HG03280 (cell line): ENCODE results near the gene MBD5.

ENCODE experiments used
- ATAC-seq: cut with Tn5 transposase; IDR thresholded peaks from one replicate; pipeline ENCODE4 v1.9.1; 2021; ENCODE audit warnings: mild to moderate bottlenecking, moderate library complexity; ENCODE audit not compliant: unreplicated experiment

Gene MBD5

DNA sequence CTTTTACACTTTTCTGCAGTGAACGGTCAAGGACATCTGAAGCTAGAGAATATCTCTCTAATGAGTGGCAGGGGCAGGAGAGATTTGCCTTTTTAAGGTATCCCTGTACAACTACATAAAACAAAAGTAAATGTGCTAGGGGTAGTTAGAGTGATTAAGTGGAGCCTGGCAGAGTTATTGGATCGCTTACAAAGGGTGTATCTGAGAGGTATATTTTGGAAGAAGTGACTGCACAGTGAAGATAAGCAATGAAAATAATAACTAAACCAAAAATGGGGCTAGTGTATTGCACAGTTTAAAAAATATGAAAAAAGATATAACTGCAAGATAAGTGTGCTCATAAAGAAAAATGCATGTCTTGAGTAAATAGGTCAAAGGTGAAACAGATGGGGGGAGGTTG, 430.2 kb downstream of the MBD5 start:
- ATAC-seq = no peak

DNA sequence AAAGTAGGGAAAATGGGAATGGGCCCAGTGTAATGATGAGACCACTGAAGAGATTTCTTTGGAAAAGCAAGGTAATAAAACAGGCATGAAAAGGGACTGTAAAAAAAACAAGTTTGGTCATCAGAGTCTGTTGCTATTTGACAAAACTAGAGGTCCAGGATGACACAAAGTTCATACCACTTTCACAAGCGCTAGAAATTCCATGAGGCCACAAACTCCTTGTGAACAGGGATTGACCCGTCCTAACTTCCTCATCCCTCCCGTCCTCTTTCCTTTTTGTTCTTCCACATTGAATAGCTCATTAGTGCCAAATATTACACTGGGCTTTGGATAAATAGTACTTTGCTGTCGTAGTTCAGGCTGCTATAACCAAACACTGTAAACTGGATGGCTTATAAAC, 434.9 kb downstream of the MBD5 start:
- ATAC-seq = no peak

DNA sequence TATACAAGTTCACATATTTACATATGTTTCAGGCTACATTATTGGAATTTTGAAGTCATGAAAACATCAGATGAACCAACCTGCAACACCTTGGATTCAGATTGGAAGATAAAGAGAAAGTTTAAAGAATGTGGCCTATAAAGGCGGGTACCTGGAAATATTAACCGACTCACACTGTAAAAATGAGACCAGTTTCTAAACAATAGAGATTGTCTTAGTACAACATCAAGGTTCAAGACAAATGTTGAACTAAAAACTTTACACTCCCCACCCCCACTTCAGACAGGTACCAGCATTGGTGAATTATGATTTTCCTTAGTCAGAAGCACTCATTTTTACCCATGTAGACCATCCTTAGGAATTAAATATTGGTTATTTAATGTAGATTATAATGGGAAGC, 437.3 kb downstream of the MBD5 start:
- ATAC-seq = no peak

DNA sequence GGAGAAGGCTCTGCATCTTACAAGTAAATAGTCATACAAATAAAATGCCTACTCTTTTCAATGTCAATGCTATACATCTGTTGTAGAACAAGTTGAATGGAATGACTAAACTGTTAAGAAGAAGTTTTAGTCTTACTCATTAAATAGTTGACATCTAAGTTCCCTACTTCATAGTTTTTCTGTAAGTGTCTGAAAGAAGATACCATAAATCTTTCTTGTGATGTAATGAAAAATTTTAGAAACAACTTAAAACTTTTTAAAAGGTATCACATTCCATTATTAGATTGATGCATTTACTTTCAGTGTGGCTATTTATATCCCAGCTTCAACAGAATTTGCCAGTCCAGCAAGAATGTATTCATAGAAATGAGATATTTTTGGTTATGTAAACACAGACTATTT, 438.5 kb downstream of the MBD5 start:
- no peak for ATAC-seq

DNA sequence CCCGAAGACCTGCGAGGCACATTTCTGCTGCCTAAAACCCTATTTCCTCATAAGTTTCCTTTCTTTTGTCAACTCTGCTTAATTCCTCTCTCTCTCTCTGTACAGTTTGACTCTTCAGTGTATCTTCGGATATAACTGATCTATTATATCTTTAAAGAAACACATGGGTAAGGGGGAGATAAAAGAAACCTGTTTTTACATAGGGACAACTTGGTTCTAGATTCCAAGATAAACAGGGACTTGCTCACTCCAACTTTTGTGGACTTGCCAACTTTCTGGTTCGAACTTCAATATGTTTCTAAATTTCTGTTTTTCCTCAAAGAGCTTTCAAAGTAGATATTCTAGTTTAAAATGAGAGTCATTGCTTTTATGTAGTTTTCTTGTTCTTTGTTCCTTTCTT, 441.0 kb downstream of the MBD5 start:
- no peak for ATAC-seq

DNA sequence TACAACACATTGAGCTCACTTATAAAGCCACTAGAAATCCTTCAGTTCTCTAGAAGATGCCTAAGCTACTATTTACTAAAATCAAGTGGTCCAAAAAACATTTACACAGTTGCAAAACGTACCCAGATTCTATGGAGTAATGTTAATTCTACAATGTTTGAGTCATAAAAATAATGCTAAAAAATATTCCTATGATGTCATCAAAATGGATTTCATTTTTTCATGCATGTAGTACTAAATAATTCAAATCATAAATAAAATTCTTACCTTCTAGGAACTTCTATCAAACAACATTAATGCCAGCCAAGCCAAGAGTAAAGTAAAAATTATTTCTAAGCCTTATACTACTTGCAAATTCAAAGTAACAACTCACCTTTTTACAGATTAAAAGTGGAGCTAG, 454.7 kb downstream of the MBD5 start:
- ATAC-seq = no peak

DNA sequence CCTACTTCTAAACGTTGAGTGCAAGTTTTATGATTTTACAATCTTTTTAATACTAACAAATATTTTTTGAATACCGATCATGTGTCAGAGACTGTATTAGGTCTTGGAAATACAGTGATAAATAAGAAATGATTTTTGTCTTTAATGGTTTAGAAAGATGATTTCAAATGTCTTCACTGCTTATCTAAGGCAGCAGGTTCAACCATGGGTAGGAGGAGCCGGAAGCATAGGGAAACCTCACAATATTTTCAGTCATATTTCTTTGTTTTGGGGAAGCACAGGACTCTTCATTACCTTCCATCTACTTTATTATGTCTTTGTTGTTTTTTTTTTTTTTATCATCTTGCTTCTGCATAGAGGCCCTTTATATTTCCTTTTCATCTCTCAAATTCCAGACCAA, 458.5 kb downstream of the MBD5 start:
- ATAC-seq = no peak

DNA sequence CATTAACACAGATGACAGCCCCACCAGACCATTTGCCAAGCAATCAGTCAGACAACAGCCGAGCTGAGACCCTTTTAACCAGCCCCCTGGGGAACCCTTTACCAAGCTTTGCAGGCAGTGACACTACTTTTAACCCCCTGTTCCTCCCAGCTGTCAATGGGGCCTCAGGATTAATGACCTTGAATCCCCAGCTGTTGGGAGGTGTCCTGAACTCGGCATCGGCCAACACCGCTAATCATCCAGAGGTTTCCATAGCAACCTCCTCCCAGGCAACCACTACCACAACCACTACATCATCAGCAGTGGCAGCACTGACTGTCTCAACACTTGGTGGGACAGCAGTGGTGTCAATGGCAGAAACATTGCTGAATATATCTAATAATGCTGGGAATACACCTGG, 462.8 kb downstream of the MBD5 start:
- ATAC-seq = no peak

DNA sequence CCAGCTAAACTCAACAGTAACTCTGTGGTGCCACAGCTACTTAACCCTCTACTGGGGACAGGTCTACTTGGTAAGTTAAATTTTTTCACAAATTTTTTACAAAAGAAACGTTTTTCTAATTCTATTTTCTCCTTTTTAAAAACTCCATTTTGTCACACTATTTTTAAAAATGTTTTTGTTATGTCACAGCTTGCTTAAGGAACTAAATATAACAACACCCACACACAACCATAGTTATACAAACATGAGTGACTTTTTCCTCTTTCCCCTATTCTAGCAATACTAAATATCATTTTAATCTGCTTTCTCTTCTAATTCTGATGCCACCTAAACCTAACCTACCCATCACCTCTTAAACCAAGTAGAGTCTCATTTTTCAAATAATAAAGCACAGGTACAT, 463.2 kb downstream of the MBD5 start:
- ATAC-seq = no peak

DNA sequence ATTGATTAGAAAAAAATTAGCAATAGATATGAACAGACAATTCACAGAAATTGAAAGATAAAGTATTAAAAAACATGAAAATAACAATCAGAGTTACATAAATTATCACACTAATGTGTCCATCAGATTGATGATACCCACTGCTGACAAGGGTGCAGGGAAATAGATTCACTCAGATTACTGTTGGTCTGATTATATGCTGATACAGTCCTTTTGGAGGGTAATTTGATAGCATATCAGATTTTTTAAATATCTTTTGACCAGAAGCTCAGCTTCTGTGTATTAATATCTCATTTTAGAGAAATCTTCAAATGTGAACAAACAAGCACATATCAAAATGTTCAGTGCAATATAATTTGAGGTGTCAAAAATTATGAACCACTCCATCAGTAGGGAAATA, 465.8 kb downstream of the MBD5 start:
- ATAC-seq = no peak

DNA sequence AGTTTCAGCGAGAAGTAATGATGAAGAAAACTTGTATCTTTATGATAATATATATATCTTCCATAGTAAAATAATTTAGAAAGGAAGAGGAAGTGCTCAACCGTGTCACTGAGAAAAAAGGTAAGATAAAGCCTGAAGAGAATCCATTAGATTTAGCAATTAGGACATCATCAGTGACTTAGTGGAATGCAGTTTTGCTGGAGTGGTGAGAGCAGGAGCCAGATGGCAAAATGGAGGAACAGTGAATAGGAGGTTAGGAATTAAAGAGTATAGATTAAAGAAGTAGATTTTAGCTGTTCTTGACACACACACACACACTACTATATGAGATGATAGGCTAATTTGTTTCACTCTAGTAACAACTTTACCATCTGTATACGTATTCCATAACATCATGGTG, 466.5 kb downstream of the MBD5 start:
- no peak for ATAC-seq

DNA sequence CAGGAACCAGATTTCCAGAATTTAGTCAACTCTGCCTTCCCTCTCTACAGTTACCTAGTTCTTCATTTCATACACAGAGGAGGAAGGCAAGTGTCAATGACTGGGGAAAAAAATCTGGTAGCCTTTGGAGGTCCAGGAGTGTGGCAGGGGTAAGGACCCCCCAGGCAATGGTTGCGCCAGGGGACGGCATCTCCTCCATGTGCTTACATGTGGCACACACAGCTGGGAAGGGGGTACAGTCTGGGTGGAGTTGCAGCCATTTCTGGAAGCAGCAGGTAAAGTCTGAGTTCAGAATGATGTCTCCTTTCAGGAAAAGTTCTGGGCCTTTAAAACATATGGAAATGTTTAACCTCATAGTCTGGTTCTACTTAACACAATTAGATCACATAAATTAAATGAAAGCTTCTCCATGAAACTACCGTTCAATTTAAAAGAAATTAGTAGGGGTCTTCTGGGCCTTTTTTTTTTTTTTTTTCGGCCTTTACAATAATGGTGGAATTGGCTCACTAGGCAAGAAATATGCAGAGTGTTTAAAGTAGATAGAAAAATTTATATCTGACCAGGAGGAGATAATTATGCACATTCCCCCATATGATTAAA, 470.0 kb downstream of the MBD5 start:
- no peak for ATAC-seq

DNA sequence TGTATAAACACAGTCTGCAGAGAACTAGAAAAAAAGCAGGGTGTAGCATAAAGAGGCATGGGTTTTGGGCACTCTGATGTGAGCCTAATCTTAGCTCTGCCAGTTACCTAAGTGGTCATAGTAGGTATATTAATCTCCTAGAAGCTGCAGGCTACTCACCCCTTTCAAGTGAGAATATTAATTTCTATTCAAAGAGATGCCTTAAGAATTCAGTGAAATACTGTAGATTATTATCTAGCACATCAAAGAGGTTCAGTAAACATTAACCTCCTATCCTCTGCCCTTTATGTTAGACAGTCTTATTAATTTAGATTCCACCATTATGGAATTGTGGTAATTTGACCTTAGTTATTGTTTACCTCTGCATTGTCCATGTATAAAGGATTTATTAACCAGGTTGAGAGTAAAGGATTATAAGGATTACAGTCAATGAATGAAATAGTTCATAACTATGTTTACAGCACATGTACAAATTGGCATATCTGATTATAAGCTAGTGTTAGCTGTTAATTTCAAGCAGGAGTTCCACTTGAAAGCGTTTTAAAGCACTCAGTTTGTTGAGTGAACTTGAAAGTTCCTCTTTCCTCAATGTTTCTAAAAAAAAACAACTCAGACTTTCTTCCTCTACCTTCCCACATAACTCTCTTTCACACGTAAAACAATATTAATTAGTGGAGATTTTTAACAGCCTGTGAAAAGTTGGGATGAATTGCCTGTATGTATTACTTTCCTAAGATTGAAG, 473.1 kb downstream of the MBD5 start:
- ATAC-seq = no peak

DNA sequence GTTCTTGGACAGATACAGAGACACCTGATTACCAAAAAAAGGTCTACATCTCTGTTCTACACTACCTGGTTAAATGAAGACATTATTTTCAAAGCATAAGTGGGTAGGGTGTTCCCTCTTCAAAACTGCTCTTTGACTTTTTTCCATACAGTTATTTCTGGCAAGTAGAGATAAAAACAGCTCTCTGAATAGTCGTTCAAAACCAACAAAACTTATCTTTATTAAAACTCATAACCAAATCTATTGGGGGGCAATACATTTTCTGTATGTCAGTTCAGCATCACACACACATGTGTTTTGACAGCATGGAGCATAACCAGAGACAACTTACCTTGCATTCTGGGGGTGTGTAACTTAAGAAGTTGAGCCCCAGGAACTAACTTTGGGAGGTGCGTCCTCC, 474.7 kb downstream of the MBD5 start:
- no peak for ATAC-seq

DNA sequence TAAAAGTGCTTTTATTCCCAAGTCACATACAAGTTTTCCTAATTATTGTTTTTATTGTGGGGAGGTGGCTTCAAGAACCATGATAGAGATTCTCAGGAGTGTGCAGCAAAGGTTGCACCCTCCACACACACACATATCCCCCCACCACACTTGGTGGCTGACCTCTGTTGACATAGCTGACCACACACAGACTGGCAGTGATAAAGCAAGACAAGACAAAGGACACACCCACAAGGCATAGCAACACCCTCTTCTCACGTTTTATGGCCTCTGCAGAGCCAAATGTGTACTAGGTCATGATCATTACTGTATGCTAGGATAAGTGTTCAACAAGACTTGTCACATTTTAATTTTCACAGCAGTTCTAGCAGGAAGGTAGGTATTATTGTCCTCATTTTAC, 480.7 kb downstream of the MBD5 start:
- ATAC-seq = no peak

DNA sequence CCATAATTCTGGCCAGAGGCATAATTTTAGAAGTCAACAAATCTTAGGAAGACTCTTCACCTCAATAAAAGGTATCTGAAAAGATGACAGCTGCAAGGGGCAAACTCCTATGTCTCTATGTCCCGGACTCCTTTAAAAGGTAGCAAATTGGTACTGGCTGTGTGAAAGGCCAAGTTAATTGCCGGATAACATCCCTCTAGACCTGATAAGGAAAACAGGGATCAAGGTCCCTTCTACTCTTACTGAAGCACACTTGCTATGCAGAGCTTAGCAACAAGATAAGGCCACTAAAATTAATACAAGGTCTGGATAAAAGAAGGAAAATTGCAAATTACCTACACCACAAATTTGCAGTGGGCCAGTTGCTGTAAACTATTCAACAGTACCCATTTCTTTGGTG, 482.6 kb downstream of the MBD5 start:
- ATAC-seq = no peak

DNA sequence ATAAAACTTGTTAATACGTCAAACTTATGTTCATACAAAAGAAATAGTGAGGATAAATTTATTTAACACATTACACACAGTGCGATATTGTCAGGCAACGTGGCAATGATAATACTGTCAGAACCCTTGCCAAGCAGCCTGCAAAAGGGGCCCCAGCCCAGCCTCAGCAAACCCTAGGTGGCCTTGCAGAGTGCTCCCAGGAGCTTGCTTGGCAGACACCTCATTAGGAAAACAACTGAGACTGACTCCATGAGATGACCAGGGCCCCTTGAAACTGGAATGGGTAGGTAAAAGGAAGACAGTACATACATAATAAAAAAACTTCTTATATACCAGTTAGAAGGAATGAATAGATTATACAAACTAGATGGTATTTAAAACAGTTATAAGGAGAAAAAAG, 487.1 kb downstream of the MBD5 start:
- ATAC-seq = no peak

DNA sequence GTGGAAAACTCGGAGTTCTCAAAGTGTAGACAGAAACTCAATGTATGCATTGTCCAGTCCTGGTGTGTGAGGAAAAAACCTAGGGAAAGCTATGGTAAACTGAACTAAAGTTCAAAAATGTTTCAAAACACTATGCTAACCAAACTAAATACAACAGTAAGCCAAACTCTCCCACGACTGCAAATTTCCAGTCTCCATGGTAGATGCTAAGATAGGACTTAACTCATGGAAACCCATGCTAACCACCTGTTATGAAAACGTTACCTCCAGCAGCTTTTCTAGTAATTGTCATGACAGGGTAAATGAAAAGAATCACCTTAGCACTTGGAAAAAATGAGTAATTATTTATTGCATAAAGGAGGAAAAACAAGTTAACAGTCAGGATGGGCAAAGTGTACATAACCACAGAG, 488.0 kb downstream of the MBD5 start:
- no peak for ATAC-seq

DNA sequence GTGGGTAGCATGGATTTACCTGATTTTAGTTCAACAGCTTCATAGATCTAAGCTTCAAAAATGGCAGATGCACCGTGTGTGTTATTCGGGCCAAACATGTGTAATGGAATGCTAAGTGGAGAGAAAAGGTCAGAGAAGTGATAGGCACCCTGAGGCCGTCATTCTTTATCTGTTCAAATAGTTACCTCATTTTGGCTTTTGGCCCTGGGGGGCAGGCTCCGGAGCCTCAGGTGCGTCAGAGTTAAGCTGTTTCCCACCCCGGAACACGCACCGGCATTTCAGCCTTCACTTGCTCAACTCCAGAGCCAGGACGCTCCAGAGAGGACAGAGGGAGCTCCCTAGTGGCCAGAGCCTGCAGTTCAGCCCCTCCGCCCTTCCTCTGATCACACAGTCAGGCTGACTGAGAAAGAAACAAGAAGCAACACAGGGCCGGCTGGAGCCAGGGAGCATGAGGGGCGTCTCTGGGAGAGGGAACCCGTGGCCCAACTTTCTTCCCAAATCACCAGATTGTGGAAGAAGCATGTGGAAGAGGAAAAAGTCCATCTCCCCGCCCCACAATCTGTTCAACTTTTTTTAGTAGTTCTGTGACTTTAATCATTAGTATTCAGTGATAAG, 488.5 kb downstream of the MBD5 start:
- peak; percentile 100 for ATAC-seq

DNA sequence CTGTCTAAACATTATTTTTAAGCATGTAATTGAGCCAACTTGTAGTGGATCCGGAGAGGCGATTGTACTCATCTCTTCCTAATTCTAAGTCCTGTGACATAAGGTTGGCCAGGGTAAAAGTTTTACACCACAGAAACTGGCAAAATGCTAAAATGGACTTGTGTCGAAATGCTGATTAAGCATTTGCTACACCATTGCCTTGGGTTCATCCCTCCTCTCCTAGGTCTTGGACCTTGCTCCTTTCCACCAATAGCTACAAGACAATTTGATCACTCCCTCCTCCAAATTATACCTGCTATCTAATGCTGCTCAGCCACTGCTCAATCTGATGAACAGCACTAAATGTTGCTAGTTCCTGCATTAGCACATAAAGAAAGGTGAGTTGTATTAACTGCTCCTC, 491.0 kb downstream of the MBD5 start:
- no peak for ATAC-seq

DNA sequence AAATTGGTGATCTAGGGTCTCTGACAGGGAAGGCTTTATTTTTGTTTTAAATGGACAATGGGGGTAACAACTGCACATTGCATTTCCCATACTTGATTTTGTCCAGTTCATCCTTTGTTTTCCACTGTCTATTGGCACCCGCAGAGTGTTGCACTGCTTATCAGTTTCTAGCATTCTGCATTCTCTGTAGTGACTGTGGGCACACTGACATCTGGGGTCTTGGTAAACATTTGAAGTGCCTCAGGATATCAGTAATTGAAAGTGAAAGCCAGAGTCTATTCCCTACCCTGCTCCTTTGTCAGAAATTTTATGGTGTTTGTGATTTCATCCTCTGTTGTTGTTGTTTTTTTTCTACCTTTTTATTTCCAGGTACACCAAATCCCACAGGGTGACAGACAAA, 491.6 kb downstream of the MBD5 start:
- ATAC-seq = no peak

DNA sequence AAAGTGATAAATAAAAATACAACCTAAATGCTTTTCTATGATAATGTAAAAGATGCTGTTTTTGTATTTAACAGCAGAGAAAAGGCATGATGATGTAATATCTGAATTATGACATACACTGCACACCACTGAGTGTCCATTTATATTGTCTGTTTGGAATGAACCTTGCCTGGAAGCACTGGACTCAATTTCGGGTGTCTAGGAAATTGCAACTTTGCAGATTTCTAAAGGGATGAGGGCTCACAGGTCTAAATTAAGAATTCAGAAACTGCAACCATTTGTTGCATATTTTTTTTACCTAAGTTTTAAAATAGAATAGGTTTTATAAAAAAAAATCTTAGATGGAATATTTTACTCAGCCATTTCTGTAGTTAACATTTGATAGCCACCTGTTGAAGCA, 492.5 kb downstream of the MBD5 start:
- no peak for ATAC-seq

DNA sequence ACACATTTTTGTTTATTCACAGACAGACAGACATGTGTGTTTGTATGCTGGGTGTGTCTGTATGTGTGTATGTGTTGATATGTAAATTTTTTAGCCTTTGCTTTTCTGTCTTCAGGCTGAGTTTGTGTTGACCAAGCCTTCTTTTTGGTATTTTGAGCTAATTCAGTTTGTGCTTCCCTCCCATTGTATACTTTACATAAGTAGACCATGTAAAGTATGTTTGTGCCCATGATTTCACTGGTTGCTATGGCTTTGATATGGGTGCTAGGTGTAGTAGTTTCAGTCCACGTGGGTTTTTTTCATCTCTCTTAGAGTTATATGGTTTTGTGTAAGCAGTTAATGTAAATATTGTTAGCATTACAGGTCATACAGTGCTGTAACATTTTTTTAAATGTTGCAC, 494.2 kb downstream of the MBD5 start:
- no peak for ATAC-seq
